SK-N-SH (cell line): ENCODE data around the gene PDGFRB. TPM values are rescaled to one million over a fixed set of nuclear protein-coding genes. Genes with fewer than 3 reads are reported as not detected.

Experiments
- CTCF ChIA-PET: fragments of 300-600, 350-600 bp; formaldehyde crosslinking; extraction: SDS; loops from one replicate; lab custom pipeline; 2021; lab: Yijun Ruan, JAX
- POLR2A ChIA-PET: fragments of 350-600 bp; sonication (Branson Sonifier 250); formaldehyde crosslinking; extraction: SDS; loops from one replicate; lab custom pipeline; 2020; ENCODE audit warnings: antibody characterized with exemption, inconsistent platforms; lab: Yijun Ruan, JAX
- DNase-seq: peaks from one replicate; pipeline ENCODE4 v3.0.0; 2012
- H2AFZ ChIP-seq: fragments of 200-600 bp; sonication (generic); 2 replicates; pipeline ENCODE4 v1.8.1; 2016; ENCODE audit warnings: antibody characterized with exemption, mild to moderate bottlenecking, low read depth
- H3F3A ChIP-seq: fragments of 200-600 bp; sonication (generic); replicated peaks from 2 replicates; pipeline ENCODE3; 2016; ENCODE audit warnings: antibody characterized with exemption, mild to moderate bottlenecking; ENCODE audit not compliant: insufficient read depth
- H3K27ac ChIP-seq, 2 experiments: fragments of 200-500 bp in 1 of 2; fragments of 200-600 bp in 1 of 2; sonication (Bioruptor generic) in 1 of 2; sonication (generic), shearing (Covaris generic) in 1 of 2; 2 replicates each; pipeline versions ENCODE4 v1.5.1 to v1.6.1; 2014 to 2016; ENCODE audit warnings: low read depth in 2 of 2, inconsistent platforms in 1 of 2, low read length in 1 of 2, mild to moderate bottlenecking in 1 of 2, mixed read lengths in 1 of 2
- H3K27me3 ChIP-seq: fragments of 200-600 bp; sonication (generic), shearing (Covaris generic); 2 replicates; pipeline ENCODE4 v1.6.1; 2016; ENCODE audit warnings: mixed run types; ENCODE audit not compliant: insufficient read depth
- H3K36me3 ChIP-seq, 2 experiments: fragments of 200-500 bp in 1 of 2; fragments of 200-600 bp in 1 of 2; sonication (Bioruptor generic) in 1 of 2; sonication (generic) in 1 of 2; replicated peaks in 1 of 2; 2 replicates each; pipeline versions ENCODE3 to v1.5.1; 2014 to 2016; ENCODE audit warnings: low read length in 1 of 2, mild to moderate bottlenecking in 1 of 2; ENCODE audit not compliant: insufficient read depth in 2 of 2, control insufficient read depth in 1 of 2
- H3K4me1 ChIP-seq, 2 experiments: fragments of 200-500 bp in 1 of 2; fragments of 200-600 bp in 1 of 2; sonication (Bioruptor generic) in 1 of 2; sonication (generic), shearing (Covaris generic) in 1 of 2; 2 replicates each; pipeline versions ENCODE4 v1.5.1 to v1.6.1; 2014 to 2016; ENCODE audit warnings: low read depth in 1 of 2, low read length in 1 of 2, mixed run types in 1 of 2; ENCODE audit not compliant: insufficient read depth in 2 of 2, control insufficient read depth in 1 of 2
- H3K4me2 ChIP-seq: fragments of 200-600 bp; sonication (generic), shearing (Covaris generic); 2 replicates; pipeline ENCODE4 v1.6.1; 2017; ENCODE audit warnings: mixed run types
- H3K4me3 ChIP-seq, 2 experiments: fragments of 200-500 bp in 1 of 2; fragments of 200-600 bp in 1 of 2; sonication (Bioruptor generic) in 1 of 2; sonication (generic), shearing (Covaris generic) in 1 of 2; 2 replicates each; pipeline versions ENCODE4 v1.5.1 to v1.8.1; 2014 to 2016; ENCODE audit warnings: low read depth in 2 of 2, inconsistent platforms in 1 of 2, low read length in 1 of 2, mild to moderate bottlenecking in 1 of 2, mixed read lengths in 1 of 2, moderate library complexity in 1 of 2
- H3K79me2 ChIP-seq: fragments of 200-600 bp; sonication (generic); 2 replicates; pipeline ENCODE4 v1.8.1; 2017; ENCODE audit warnings: mild to moderate bottlenecking; ENCODE audit not compliant: insufficient read depth
- H3K9ac ChIP-seq: fragments of 200-600 bp; sonication (generic); 2 replicates; pipeline ENCODE4 v1.6.1; 2017; ENCODE audit warnings: mixed run types
- H3K9me2 ChIP-seq: fragments of 200-600 bp; sonication (generic); 2 replicates; pipeline ENCODE4 v1.6.1; 2017; ENCODE audit warnings: mixed run types
- H3K9me3 ChIP-seq: fragments of 200-600 bp; sonication (generic); 2 replicates; pipeline ENCODE4 v1.6.1; 2017; ENCODE audit warnings: mixed run types, mild to moderate bottlenecking, moderate library complexity
- H4K20me1 ChIP-seq: fragments of 200-600 bp; sonication (generic); 2 replicates; pipeline ENCODE4 v1.6.1; 2017; ENCODE audit warnings: mild to moderate bottlenecking, mixed run types; ENCODE audit not compliant: insufficient read depth
- CHD2 ChIP-seq: fragments of 150-350 bp; IDR thresholded peaks from 2 replicates; pipeline ENCODE4 v1.6.1; 2018; ENCODE audit warnings: low read length; ENCODE audit not compliant: partially characterized antibody
- EP300 ChIP-seq, 2 experiments: IDR thresholded peaks; 2 replicates each; pipeline versions ENCODE4 v1.4.0 to v1.6.1; 2012; ENCODE audit warnings: borderline replicate concordance in 1 of 2, low read depth in 1 of 2, low read length in 1 of 2
- EZH2phosphoT487 ChIP-seq: fragments of 200-600 bp; sonication (generic); IDR thresholded peaks from 2 replicates; pipeline ENCODE4 v1.6.1; 2017; ENCODE audit warnings: low read depth, mixed run types, mild to moderate bottlenecking, antibody characterized with exemption, moderate library complexity, borderline replicate concordance
- FOSL2 ChIP-seq: IDR thresholded peaks from 2 replicates; pipeline ENCODE4 v1.4.0; 2012; ENCODE audit warnings: low read depth, mild to moderate bottlenecking, moderate library complexity, borderline replicate concordance
- FOXJ3 ChIP-seq: sonication (generic); formaldehyde crosslinking; IDR thresholded peaks from 2 replicates; pipeline ENCODE4 v1.5.1; 2020; ENCODE audit warnings: mild to moderate bottlenecking, missing genetic modification reagents
- GATA2 ChIP-seq: sonication (generic); formaldehyde crosslinking; IDR thresholded peaks from 2 replicates; pipeline ENCODE4 v1.5.0; 2020; ENCODE audit warnings: mild to moderate bottlenecking, missing genetic modification reagents
- JUND ChIP-seq: IDR thresholded peaks from 2 replicates; pipeline ENCODE4 v1.4.0; 2012
- MXI1 ChIP-seq: IDR thresholded peaks from 2 replicates; pipeline ENCODE4 v1.6.1; 2012; ENCODE audit warnings: mild to moderate bottlenecking, low read depth, low read length, improper control_type of control experiment
- NFIC ChIP-seq: IDR thresholded peaks from 2 replicates; pipeline ENCODE4 v1.4.0; 2012; ENCODE audit warnings: borderline replicate concordance
- POLR2AphosphoS5 ChIP-seq: IDR thresholded peaks from 2 replicates; pipeline ENCODE4 v1.6.1; 2012; ENCODE audit warnings: low read depth, low read length
- SIN3A ChIP-seq: IDR thresholded peaks from 2 replicates; pipeline ENCODE4 v1.6.1; 2012; ENCODE audit warnings: low read depth, mild to moderate bottlenecking, low read length, moderate library complexity, borderline replicate concordance
- TAF1 ChIP-seq: IDR thresholded peaks from 2 replicates; pipeline ENCODE4 v1.6.1; 2012; ENCODE audit warnings: low read depth, mild to moderate bottlenecking, low read length, moderate library complexity, borderline replicate concordance
- TCF12 ChIP-seq: IDR thresholded peaks from 2 replicates; pipeline ENCODE4 v1.4.0; 2012
- USF1 ChIP-seq: IDR thresholded peaks from 2 replicates; pipeline ENCODE4 v1.4.0; 2012; ENCODE audit warnings: low read depth, borderline replicate concordance
- WGBS: methylation state at CpG from one replicate; pipeline ENCODE4 v1.1.6; 2017; ENCODE audit warnings: low lambda C conversion rate; 5-methylcytosine and 5-hydroxymethylcytosine counted together
- polyA plus RNA-seq, 3 experiments: library from polyadenylated mRNA; depleted of rRNA; stranded (reverse); fragments of >200 nt; gene quantifications; 2 replicates each; pipeline ENCODE4 v1.2.3, GENCODE V29; 2012
- TF ChIP-seq, protein P1 (sequence below): IDR thresholded peaks from 2 replicates; pipeline ENCODE4 v1.6.1; 2012; ENCODE audit warnings: mild to moderate bottlenecking, low read depth, low read length, moderate library complexity

Gene PDGFRB
- polyA plus RNA-seq, 1 of the 3 experiments (the other 2 are of a cell fraction): 32.1 TPM

- Histone ChIP-seq H3K4me1 (peaks cover 3 to 11% of the 10 kb centered on the region in 2 experiments; a peak in 3 of 4 replicates), H3K27me3 (no peaks in the 10 kb centered on the region), H3K4me3 (no peak overlapping the region), H3K4me2 (no peak overlapping the region), H3K36me3 (peaks cover 5 to 76% of the 10 kb centered on the region in 2 experiments)
- 87% methylated on average over 4 of the region's 9 CpGs for WGBS
- no peak for TF ChIP-seq FOXJ3 (CRISPR knock-in tag)
- no peak for TF ChIP-seq MXI1
- no peak for TF ChIP-seq TAF1
- TF ChIP-seq, all 33 proteins: peak for 0
- ChIA-PET POLR2A (no interaction called here), CTCF (interaction anchor here (0.7 to 2.0 kb wide), 5 partner anchors 9 to 284 kb away, joined by 3 to 7 read pairs (median 3); no protein-coding TSS in a partner anchor)
- Histone ChIP-seq H3K9me3 (no peaks in the 10 kb centered on the region), H4K20me1 (no peaks in the 10 kb centered on the region), H3K9me2 (no peaks in the 10 kb centered on the region), H2AFZ (no peak overlapping the region), H3K79me2 (no peaks in the 10 kb centered on the region), H3K9ac (no peak overlapping the region), H3K27ac (no peak overlapping the region), H3F3A (no peaks in the 10 kb centered on the region)
- DNase-seq: no peak
Observed at GRCh38 chr5:150117945-150118560, 37.6 kb downstream of the PDGFRB start.

- no peaks in the 10 kb centered on the region for H3K9me2 ChIP-seq
- no peak overlapping the region for H3K4me2 ChIP-seq
- no peaks in the 10 kb centered on the region for H3K9me3 ChIP-seq
- ChIA-PET CTCF (interaction anchor here (1.3 to 2.2 kb wide), 3 partner anchors 13 to 102 kb away, joined by 4 to 7 read pairs (median 5); no protein-coding TSS in a partner anchor), POLR2A (interaction anchor here (1.4 kb wide), 1 partner anchor 39 kb away, joined by 4 read pairs; the partner anchor contains the start of gene PDGFRB)
- H2AFZ ChIP-seq: no peak overlapping the region
- H3K36me3 ChIP-seq: peaks cover 5 to 65% of the 10 kb centered on the region in 2 experiments
- H3K27ac ChIP-seq: no peak overlapping the region
- H4K20me1 ChIP-seq: no peaks in the 10 kb centered on the region
- no peaks in the 10 kb centered on the region for H3F3A ChIP-seq
- H3K4me3 ChIP-seq: no peak overlapping the region
- H3K9ac ChIP-seq: no peak overlapping the region
- TF ChIP-seq CHD2: no peak
- TF ChIP-seq EP300 (IDR thresholded peaks at IDR 0.05; ENCODE audit: borderline replicate concordance in 1 of 2, low read depth in 1 of 2, low read length in 1 of 2): no peak
- TF ChIP-seq, protein P1, sequence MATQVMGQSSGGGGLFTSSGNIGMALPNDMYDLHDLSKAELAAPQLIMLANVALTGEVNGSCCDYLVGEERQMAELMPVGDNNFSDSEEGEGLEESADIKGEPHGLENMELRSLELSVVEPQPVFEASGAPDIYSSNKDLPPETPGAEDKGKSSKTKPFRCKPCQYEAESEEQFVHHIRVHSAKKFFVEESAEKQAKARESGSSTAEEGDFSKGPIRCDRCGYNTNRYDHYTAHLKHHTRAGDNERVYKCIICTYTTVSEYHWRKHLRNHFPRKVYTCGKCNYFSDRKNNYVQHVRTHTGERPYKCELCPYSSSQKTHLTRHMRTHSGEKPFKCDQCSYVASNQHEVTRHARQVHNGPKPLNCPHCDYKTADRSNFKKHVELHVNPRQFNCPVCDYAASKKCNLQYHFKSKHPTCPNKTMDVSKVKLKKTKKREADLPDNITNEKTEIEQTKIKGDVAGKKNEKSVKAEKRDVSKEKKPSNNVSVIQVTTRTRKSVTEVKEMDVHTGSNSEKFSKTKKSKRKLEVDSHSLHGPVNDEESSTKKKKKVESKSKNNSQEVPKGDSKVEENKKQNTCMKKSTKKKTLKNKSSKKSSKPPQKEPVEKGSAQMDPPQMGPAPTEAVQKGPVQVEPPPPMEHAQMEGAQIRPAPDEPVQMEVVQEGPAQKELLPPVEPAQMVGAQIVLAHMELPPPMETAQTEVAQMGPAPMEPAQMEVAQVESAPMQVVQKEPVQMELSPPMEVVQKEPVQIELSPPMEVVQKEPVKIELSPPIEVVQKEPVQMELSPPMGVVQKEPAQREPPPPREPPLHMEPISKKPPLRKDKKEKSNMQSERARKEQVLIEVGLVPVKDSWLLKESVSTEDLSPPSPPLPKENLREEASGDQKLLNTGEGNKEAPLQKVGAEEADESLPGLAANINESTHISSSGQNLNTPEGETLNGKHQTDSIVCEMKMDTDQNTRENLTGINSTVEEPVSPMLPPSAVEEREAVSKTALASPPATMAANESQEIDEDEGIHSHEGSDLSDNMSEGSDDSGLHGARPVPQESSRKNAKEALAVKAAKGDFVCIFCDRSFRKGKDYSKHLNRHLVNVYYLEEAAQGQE: no peak
- TF ChIP-seq GATA2 (CRISPR knock-in tag): no peak
- TF ChIP-seq USF1: no peak
- TF ChIP-seq TCF12: no peak
- TF ChIP-seq JUND: no peak
- TF ChIP-seq SIN3A: no peak
- no peak for TF ChIP-seq TAF1
- no peak for TF ChIP-seq EZH2phosphoT487
- no peak for TF ChIP-seq NFIC
- no peak for TF ChIP-seq POLR2AphosphoS5
- no peak for TF ChIP-seq FOSL2
- H3K4me1 ChIP-seq: peaks cover 12 to 23% of the 10 kb centered on the region in 2 experiments
- no peaks in the 10 kb centered on the region for H3K27me3 ChIP-seq
- no peaks in the 10 kb centered on the region for H3K79me2 ChIP-seq
- DNase-seq: peak; percentile 3
- 88% methylated on average over 4 of the region's 10 CpGs for WGBS
Observed at GRCh38 chr5:150116667-150117400, 38.8 kb downstream of the PDGFRB start.
